ENCODE measurements around the gene NXPE1.

GRCh38 chr11:114569801-114570200 lies 10.1 kb upstream of the NXPE1 start:
- no peak for TF ChIP-seq CTCF (IDR thresholded peaks at IDR 0.05; ENCODE audit: insufficient read depth, low read depth, low read length)
- no peak for TF ChIP-seq EZH2 (IDR thresholded peaks at IDR 0.05; ENCODE audit: insufficient read depth, low read length)

Data from astrocyte (in vitro differentiated cells and primary cell).